GM23338 (cell line): ENCODE measurements around the gene CDYL2. TPM values are rescaled to one million over a fixed set of nuclear protein-coding genes. Genes with fewer than 3 reads are reported as not detected.

Experiments
- ATAC-seq: fragments of 200-7000 bp; cut with Tn5 transposase; 3 replicates; pipeline ENCODE4 v1.9.1; 2020
- DNase-seq: peaks from one replicate; pipeline ENCODE4 v3.0.0-alpha.2; 2015; ENCODE audit warnings: low spot score
- H2AFZ ChIP-seq: fragments of 200-600 bp; sonication (generic); 2 replicates; pipeline ENCODE4 v1.8.0; 2016; ENCODE audit warnings: antibody characterized with exemption, mild to moderate bottlenecking, moderate library complexity
- H3F3A ChIP-seq: fragments of 200-600 bp; sonication (generic); replicated peaks from 2 replicates; pipeline ENCODE4 v1.8.0; 2017; ENCODE audit warnings: antibody characterized with exemption, mixed run types, low read depth
- H3K27ac ChIP-seq: fragments of 200-600 bp; sonication (generic); 2 replicates; pipeline ENCODE4 v1.6.1; 2016; ENCODE audit warnings: low read depth
- H3K27me3 ChIP-seq: fragments of 200-600 bp; sonication (generic); 2 replicates; pipeline ENCODE4 v1.8.0; 2016; ENCODE audit warnings: mild to moderate bottlenecking, mixed run types, moderate library complexity; ENCODE audit not compliant: insufficient read depth
- H3K36me3 ChIP-seq: fragments of 200-600 bp; sonication (generic); 2 replicates; pipeline ENCODE4 v1.8.0; 2016; ENCODE audit warnings: mild to moderate bottlenecking; ENCODE audit not compliant: insufficient read depth
- H3K4me1 ChIP-seq: fragments of 200-600 bp; sonication (generic); 2 replicates; pipeline ENCODE4 v1.8.0; 2016; ENCODE audit warnings: mild to moderate bottlenecking, moderate library complexity; ENCODE audit not compliant: insufficient read depth
- H3K4me2 ChIP-seq: fragments of 200-600 bp; sonication (generic); 2 replicates; pipeline ENCODE4 v1.7.1; 2017; ENCODE audit warnings: mixed run types
- H3K4me3 ChIP-seq: fragments of 200-600 bp; sonication (generic); 2 replicates; pipeline ENCODE4 v1.6.1; 2016; ENCODE audit warnings: mixed run types
- H3K79me2 ChIP-seq: fragments of 200-600 bp; sonication (generic); replicated peaks from 2 replicates; pipeline ENCODE4 v1.8.0; 2017; ENCODE audit warnings: mild to moderate bottlenecking; ENCODE audit not compliant: insufficient read depth
- H3K9me2 ChIP-seq: fragments of 200-600 bp; sonication (generic); 2 replicates; pipeline ENCODE4 v1.8.0; 2017; ENCODE audit not compliant: insufficient read depth
- H4K20me1 ChIP-seq: fragments of 200-600 bp; sonication (generic); replicated peaks from 2 replicates; pipeline ENCODE4 v1.8.0; 2017; ENCODE audit warnings: mild to moderate bottlenecking; ENCODE audit not compliant: insufficient read depth
- H3K27ac Mint-ChIP-seq: 2 replicates; pipeline ENCODE4 v1.8.0; 2020; ENCODE audit warnings: inconsistent platforms, mild to moderate bottlenecking, moderate library complexity, mixed read lengths
- H3K27me3 Mint-ChIP-seq: 3 replicates; pipeline ENCODE4 v1.8.0; 2022; ENCODE audit warnings: low read depth, mild to moderate bottlenecking, moderate library complexity, mixed read lengths, inconsistent platforms; ENCODE audit not compliant: insufficient read depth, poor library complexity
- H3K36me3 Mint-ChIP-seq: 3 replicates; pipeline ENCODE4 v1.8.0; 2021; ENCODE audit warnings: low read depth, mild to moderate bottlenecking, inconsistent platforms, moderate library complexity, mixed read lengths
- H3K4me1 Mint-ChIP-seq: 3 replicates; pipeline ENCODE4 v1.8.0; 2020; ENCODE audit warnings: mild to moderate bottlenecking, inconsistent platforms, mixed read lengths
- H3K4me3 Mint-ChIP-seq: 3 replicates; pipeline ENCODE4 v1.8.0; 2021; ENCODE audit warnings: moderate library complexity, mild to moderate bottlenecking, inconsistent platforms, mixed read lengths
- H3K9me3 Mint-ChIP-seq: 3 replicates; pipeline ENCODE4 v1.8.0; 2020; ENCODE audit warnings: moderate library complexity, mild to moderate bottlenecking, inconsistent platforms, mixed read lengths
- CREB1 ChIP-seq: fragments of 250-450 bp; sonication (Bioruptor Pico); IDR thresholded peaks from 2 replicates; pipeline ENCODE4 v1.5.0; 2020; ENCODE audit warnings: low read depth, mild to moderate bottlenecking, moderate library complexity
- CTCF ChIP-seq, 2 experiments: fragments of 200-600 bp in 1 of 2; sonication (generic) in 1 of 2; conservative IDR thresholded peaks; 2 replicates each; pipeline versions ENCODE4 v1.5.1 to v1.6.1; 2016 to 2017; ENCODE audit warnings: antibody characterized with exemption in 2 of 2, low read depth in 2 of 2, mild to moderate bottlenecking in 2 of 2, moderate library complexity in 1 of 2
- ETS1 ChIP-seq: IDR thresholded peaks from 2 replicates; pipeline ENCODE4 v1.6.1; 2016; ENCODE audit warnings: antibody characterized with exemption
- JUNB ChIP-seq: IDR thresholded peaks from one replicate; pipeline ENCODE4 v1.6.1; 2016; ENCODE audit warnings: antibody characterized with exemption; ENCODE audit not compliant: unreplicated experiment
- NANOG ChIP-seq: IDR thresholded peaks from 2 replicates; pipeline ENCODE4 v1.6.1; 2016; ENCODE audit warnings: antibody characterized with exemption, borderline replicate concordance
- POLR2AphosphoS5 ChIP-seq: IDR thresholded peaks from 2 replicates; pipeline ENCODE4 v1.6.1; 2016; ENCODE audit warnings: antibody characterized with exemption, low read depth
- REST ChIP-seq: IDR thresholded peaks from one replicate; pipeline ENCODE4 v1.6.1; 2018; ENCODE audit warnings: antibody characterized with exemption; ENCODE audit not compliant: unreplicated experiment
- STAT1 ChIP-seq: IDR thresholded peaks from one replicate; pipeline ENCODE4 v1.6.1; 2016; ENCODE audit warnings: antibody characterized with exemption; ENCODE audit not compliant: unreplicated experiment
- ZNF331 ChIP-seq: fragments of 250-450 bp; sonication (Bioruptor Pico); IDR thresholded peaks from 2 replicates; pipeline ENCODE4 v1.5.0; 2020; ENCODE audit warnings: low read depth, mild to moderate bottlenecking, moderate library complexity
- ZNF462 ChIP-seq: fragments of 250-450 bp; sonication (Bioruptor Pico); IDR thresholded peaks from 2 replicates; pipeline ENCODE4 v1.5.0; 2020; ENCODE audit warnings: mild to moderate bottlenecking, moderate library complexity
- polyA plus RNA-seq: library from polyadenylated mRNA; unstranded; fragments of >200 nt; fragmentation: Nextera tagmentation; extraction: Ambion mirVana; gene quantifications from 2 replicates; pipeline ENCODE4 v1.2.1, GENCODE V29; 2016
- total RNA-seq: library from RNA; depleted of rRNA; stranded (reverse); fragments of >200 nt; shearing (Covaris generic); gene quantifications from 2 replicates; pipeline ENCODE4 v1.2.3, GENCODE V29; 2014

Gene CDYL2
- total and polyA plus RNA-seq, 2 experiments from 2014 or later: 0.82 to 4.3 TPM

- no peak for TF ChIP-seq ZNF462
- TF ChIP-seq POLR2AphosphoS5: no peak
- no peak for TF ChIP-seq CTCF (conservative IDR thresholded peaks at IDR 0.05; ENCODE audit: low read depth in 2 of 2)
- no peak for TF ChIP-seq JUNB
These were observed 62.7 kb downstream of the CDYL2 start (continued) for GRCh38 chr16:80741724-80742123.

GRCh38 chr16:80739523-80739922 lies 64.9 kb downstream of the CDYL2 start:
- H3K27ac ChIP-seq: no peak overlapping the region
- H4K20me1 ChIP-seq: no peaks in the 10 kb centered on the region
- Mint-ChIP-seq H3K9me3 (peaks cover 29% of the 10 kb centered on the region), H3K4me1 (no peaks in the 10 kb centered on the region), H3K27me3 (peaks cover 4% of the 10 kb centered on the region), H3K27ac (no peak overlapping the region), H3K36me3 (peaks cover 3% of the 10 kb centered on the region; the same call in 1 of the 3 replicates), H3K4me3 (no peak overlapping the region)
- H3K4me1 ChIP-seq: no peaks in the 10 kb centered on the region
- H2AFZ ChIP-seq: no peak overlapping the region
- H3K4me3 ChIP-seq: no peak overlapping the region
- peaks cover 12% of the 10 kb centered on the region; the same call in 1 of the 2 replicates for H3K9me2 ChIP-seq
- no peak for DNase-seq
- H3F3A ChIP-seq: no peaks in the 10 kb centered on the region
- no peaks in the 10 kb centered on the region for H3K79me2 ChIP-seq
- no peak overlapping the region for H3K4me2 ChIP-seq
- H3K27me3 ChIP-seq: no peaks in the 10 kb centered on the region
- no peak for ATAC-seq
- no peaks in the 10 kb centered on the region for H3K36me3 ChIP-seq
- TF ChIP-seq ZNF331 (no peak), NANOG (no peak), REST (no peak), POLR2AphosphoS5 (no peak), STAT1 (no peak), CTCF (conservative IDR thresholded peaks at IDR 0.05; ENCODE audit: low read depth in 2 of 2) (no peak), JUNB (no peak), CREB1 (CRISPR knock-in tag) (no peak), ETS1 (no peak)
